ES-I3 (cell line): ENCODE results near the gene PREB.
A peak's percentile ranks its signal among the peaks of the same experiment; 100 is the strongest.

ENCODE experiments used
- H3K36me3 ChIP-seq: 2 replicates; pipeline ENCODE4 v1.6.1; 2013; ENCODE audit warnings: mild to moderate bottlenecking, low read length, control low read depth, moderate library complexity; ENCODE audit not compliant: insufficient read depth
- H3K4me1 ChIP-seq: 2 replicates; pipeline ENCODE4 v1.6.1; 2013; ENCODE audit warnings: mild to moderate bottlenecking, control low read depth, low read length; ENCODE audit not compliant: insufficient read depth
- H3K9ac ChIP-seq: 2 replicates; pipeline ENCODE4 v1.6.1; 2013; ENCODE audit warnings: low read depth, mild to moderate bottlenecking, low read length, moderate library complexity
- H3K9me3 ChIP-seq: 2 replicates; pipeline ENCODE4 v1.6.1; 2013; ENCODE audit warnings: mild to moderate bottlenecking, low read length, moderate library complexity; ENCODE audit not compliant: control insufficient read depth, insufficient read depth

The PREB gene

DNA sequence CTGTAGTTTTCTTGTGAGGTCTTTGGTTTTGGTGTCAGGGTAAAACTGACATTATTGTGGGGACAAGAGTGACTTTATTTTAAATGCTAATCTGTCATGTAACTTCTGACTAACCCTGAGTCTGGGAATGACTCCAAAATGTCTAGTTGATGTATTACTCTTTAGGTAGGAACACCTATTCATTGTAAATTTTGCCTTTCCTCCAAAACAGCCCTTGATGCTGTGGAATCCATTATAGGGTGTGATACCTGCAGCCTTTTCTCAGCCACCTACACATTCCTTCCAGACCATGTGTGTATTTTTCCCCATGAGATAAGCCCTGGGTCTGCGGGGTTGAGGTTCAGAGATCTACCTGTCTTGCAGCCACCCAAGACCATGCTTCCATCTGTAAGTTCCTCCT, 8.8 kb upstream of the PREB start:
- H3K9me3 ChIP-seq: no peaks in the 10 kb centered on the region
- no peaks in the 10 kb centered on the region for H3K4me1 ChIP-seq
- no peak overlapping the region for H3K9ac ChIP-seq
- H3K36me3 ChIP-seq: no peaks in the 10 kb centered on the region

DNA sequence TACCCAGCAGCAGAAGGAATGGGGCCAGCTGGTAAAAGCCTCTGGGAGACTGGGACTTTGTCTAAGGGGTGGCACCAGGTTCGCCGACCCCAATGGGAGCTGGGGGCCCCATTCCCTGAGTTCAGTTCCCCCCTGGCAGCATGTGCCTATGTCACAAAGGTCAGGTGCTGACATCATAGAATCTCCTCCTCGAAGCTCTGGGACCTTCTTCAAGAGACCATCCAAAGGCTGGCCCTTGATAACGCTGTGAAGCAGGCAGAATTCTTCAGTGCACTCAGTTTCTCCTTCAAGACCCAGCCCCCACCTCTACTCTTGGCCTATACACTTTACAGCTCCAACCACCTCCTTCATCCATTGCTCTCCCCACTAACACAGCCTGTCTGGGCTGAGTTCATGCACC, 4.9 kb upstream of the PREB start, which contains the start of gene PRR30:
TSS of gene PRR30 (minus strand) at position 101 of the 400 bp plus-strand sequence. CDS start 1,081 bp downstream, outside the sequence.
- Histone ChIP-seq H3K36me3 (no peaks in the 10 kb centered on the region), H3K9ac (no peak within 1 kb of the TSS), H3K9me3 (no peaks in the 10 kb centered on the region), H3K4me1 (no peaks in the 10 kb centered on the region)

DNA sequence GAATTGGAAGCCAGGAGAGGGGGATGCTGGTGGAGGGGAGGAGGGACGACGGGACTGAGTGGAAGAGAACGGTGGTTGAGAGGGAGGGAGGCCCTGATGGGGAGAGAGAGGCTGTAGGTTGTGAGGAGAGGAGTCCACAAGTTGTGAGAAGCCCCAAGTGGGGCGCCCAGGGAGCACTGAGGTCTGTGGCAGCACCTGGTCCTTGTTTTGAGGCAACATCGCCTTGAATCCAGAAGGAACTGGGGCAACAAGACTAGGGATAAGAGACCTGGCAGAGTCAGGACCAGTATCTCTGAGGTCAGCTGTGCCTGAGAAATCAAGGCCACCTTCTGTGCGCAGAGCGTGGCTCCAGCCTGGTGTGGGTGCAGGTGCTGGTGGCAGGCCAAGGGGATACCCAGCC, 3.7 kb upstream of the PREB start:
- Histone ChIP-seq H3K9ac (no peak overlapping the region), H3K4me1 (peaks cover 6% of the 10 kb centered on the region; the same call in 1 of the 2 replicates), H3K36me3 (no peaks in the 10 kb centered on the region), H3K9me3 (no peaks in the 10 kb centered on the region)

DNA sequence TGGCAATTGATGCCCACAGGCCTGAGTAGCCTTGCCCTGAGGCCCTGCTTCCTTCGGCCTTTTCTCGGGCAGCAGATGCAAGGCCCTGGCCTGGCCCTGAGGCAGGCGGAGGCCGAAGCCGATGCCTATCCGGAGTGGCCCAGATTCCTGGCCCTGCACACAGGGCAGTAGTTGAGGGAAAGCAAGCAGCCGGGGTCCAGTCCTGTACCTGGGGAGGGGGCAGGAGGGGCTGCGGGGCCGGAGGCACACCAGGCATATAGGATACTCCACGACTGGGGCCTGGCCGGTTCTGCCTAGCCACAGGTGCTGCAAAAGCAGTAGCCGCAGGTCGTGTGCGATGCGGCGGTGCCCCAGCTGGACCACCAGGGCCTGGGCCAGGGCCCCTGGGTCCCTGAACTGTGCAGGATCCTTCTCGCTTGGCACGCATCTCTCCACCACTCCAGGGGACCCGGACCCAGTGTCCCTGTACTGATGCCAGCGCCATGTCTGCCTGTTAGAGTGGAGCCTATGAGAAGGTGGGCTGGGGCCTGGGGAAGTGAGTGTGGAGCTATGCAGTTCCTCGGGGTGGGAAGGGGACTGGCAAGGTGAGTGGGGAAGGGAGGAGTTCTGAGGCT, 3.0 kb upstream of the PREB start:
- H3K9me3 ChIP-seq: no peaks in the 10 kb centered on the region
- no peak overlapping the region for H3K9ac ChIP-seq
- H3K4me1 ChIP-seq: peaks cover 6% of the 10 kb centered on the region; the same call in 1 of the 2 replicates
- H3K36me3 ChIP-seq: peaks cover 2% of the 10 kb centered on the region

DNA sequence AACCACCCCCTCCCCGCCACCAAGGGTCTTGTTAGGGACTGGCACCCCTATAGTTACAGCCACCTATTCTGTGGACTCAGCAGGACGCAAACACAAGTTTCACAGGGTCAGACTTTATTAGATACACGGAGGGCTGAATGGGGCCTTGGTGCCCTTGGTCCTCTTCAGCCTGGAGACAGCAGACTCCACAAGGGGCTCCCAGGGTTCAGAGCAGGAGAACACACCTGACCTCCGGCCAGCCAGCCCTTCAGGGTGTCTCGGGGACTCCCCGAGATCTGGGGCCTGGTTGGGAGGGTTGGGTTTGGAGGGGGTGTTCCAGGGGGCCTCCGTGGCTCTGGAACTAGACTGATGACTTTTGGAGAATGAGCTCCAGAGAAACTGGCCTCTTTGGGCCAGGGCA, 2.3 kb upstream of the PREB start:
- Histone ChIP-seq H3K36me3 (peaks cover 7% of the 10 kb centered on the region), H3K9ac (no peak overlapping the region), H3K4me1 (peaks cover 6% of the 10 kb centered on the region; the same call in 1 of the 2 replicates), H3K9me3 (no peaks in the 10 kb centered on the region)

DNA sequence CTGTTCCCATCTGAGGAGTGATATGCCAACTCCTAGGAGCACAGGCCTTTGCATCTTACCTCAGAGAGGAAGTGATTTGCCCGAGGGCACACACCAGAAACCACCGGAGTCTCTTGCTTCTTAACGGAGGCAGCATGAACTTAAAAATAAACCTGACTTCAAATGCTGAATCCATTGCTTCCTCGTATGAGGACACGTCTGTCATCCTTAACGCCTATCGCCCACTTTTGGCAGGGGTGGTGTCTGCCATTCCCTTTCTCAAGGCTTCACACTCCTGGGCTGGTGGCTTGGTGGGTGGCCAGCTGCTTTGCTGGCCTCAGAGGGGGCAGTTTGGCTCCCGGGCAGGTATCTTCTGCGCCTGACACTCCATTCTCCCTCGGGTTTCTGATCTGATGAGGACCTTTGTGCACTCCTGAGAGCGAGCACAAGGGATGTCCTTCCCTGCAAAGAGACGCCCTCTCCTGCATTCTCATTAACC, 1.1 kb upstream of the PREB start:
- Histone ChIP-seq H3K9ac (no peak overlapping the region), H3K4me1 (peaks cover 6% of the 10 kb centered on the region; the same call in 1 of the 2 replicates), H3K9me3 (no peaks in the 10 kb centered on the region), H3K36me3 (peaks cover 8% of the 10 kb centered on the region)

DNA sequence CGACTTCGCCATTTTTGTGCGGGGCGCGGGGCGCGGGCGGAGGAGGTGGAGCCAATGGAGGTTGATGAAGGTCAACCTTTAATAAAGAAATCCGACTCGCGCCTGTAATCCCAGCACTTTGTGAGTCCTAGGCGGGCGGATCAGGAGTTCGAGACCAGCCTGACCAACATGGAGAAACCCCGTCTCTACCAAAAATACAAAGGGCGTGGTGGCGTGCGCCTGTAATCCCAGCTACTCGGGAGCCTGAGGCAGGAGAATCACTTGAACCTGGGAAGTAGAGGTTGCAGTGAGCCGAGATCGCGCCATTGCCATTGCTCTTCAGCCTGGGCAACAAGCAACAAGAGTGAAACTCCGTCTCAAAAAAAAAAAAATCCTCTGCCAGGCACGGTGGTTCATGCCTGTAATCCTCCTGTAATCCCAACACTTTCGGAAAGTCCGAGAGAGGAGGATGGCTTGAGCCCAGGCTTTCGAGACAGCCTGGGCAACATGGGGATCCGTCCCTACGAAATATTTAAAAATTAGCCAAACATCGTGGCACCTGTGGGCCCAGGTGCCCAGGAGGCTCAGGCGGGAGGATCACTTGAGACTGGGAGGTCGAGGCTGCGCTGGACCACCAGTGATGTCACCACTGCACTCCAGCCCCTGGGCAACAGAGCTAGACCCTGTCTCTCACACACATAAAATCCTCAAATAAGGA, 493 bp upstream of the PREB start:
- Histone ChIP-seq H3K9me3 (no peaks in the 10 kb centered on the region), H3K36me3 (peaks cover 8% of the 10 kb centered on the region), H3K4me1 (peaks cover 6% of the 10 kb centered on the region; the same call in 1 of the 2 replicates), H3K9ac (peak overlapping the region; percentile 96; the same call in 1 of the 2 replicates)

DNA sequence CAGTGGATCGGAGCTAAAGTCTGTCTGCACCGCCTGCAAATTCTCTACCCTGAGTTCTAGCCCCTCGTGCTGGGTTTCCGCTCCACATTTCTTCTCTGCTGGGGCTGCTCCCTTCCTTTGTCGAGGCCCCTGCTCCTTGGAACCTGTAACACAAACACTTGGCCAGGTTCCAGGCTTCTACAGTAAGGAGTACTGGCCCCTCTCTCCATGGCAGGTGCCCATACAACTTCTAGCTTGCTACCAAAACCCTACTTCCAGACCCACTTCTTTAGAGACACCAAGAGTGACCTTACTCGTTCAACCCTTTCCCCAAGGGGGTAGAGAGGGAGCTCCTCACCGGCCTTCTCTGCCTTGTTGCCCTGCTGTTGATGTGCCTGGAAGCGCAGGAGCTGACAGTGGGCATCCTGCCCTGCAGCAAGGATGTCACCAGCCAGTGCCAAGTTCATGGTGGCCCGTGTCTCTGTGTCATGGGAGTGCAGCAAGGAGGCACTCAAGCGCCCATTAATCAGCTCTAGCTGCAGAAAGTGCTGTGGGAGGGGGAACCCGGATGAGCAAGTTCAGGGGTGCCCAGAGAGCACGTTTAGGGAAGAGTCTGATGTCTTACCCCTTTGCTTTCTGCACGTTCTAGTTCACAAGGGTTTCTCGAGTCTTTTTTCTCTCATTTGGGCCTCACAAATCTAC, 1.1 kb downstream of the PREB start:
- H3K9me3 ChIP-seq: no peaks in the 10 kb centered on the region
- H3K9ac ChIP-seq: peak overlapping the region; percentile 96
- H3K36me3 ChIP-seq: peaks cover 8% of the 10 kb centered on the region

DNA sequence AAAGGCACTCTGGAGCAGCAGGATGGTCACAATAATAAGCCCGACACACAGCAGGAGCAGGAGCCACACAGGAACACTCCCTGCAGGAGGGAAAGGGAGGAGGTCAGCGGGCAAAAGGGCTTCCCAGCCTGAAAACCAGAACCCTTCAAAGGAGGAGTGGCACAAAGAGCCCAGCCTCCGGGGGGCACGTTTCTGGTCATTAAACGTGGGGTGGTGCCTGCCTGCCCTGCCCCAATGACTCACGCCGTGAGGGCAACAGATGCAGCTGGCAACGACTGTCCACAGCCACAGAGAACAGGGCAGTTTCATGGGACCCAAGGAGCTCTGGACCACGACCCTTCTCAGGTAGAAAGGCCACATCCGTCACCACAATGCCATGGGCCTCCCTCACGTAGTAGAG, 3.0 kb downstream of the PREB start:
- Histone ChIP-seq H3K4me1 (peaks cover 6% of the 10 kb centered on the region; the same call in 1 of the 2 replicates), H3K9me3 (no peaks in the 10 kb centered on the region), H3K9ac (no peak overlapping the region), H3K36me3 (peaks cover 8% of the 10 kb centered on the region)

More for the DNA sequence above, 1.1 kb downstream of the PREB start:
- peaks cover 6% of the 10 kb centered on the region; the same call in 1 of the 2 replicates for H3K4me1 ChIP-seq

DNA sequence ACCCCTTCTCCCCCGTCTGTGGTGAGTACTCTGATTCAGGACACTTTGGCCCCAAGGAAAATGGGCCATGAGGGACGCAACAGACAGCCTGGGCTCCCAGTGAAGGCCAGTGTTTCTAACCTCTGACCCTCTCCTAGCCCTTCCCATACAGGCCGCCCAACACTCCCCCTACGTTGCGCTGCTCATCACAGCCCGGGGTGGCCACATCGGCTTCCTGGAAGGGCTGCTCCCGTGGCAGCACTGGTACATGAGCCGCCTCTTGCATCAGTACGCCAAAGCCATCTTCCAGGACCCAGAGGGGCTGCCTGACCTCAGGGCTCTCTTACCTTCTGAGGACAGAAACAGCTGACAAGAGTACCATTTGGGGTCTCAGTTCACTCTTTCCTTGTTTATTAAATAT, 4.0 kb downstream of the PREB start:
- Histone ChIP-seq H3K9me3 (no peaks in the 10 kb centered on the region), H3K9ac (no peak overlapping the region), H3K36me3 (peaks cover 8% of the 10 kb centered on the region), H3K4me1 (peaks cover 6% of the 10 kb centered on the region; the same call in 1 of the 2 replicates)

DNA sequence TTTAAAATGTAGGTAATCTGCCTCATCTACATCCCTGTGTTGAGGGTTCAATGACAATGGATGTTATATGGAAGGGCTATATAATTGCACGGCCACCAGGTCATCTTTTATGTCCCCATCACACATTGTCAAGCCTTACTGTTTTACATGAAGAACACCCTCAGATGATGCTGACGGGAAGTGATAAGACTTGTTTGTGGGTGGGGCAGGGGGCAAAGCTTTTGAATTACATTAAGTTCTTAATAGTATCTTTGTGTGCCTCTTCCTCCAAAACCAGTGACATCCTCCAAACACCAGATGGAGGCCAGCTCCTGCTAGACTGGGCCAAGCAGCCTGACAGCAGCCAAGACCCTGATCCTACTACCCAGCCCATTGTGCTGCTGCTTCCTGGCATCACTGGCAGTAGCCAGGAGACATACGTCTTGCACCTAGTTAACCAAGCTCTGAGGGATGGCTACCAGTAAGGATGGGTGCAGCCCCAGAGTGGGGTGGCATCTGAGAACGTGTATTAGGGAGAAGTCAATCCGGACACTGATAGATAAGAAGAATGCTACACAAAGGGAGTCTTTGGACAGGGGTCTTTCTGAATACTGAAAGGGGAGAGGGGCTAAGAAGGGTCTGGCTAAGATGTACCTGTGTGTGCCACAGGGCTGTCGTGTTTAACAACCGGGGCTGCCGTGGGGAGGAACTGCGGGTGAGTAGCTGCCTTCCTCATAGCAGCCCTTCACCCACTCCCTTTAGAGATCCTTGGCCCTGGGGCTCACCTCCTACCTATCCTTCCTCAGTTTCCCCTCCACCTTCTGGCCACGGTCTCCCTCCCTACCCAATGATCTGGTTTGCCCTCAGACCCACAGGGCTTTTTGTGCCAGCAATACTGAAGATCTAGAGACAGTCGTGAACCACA, 5.5 kb downstream of the PREB start:
- H3K9me3 ChIP-seq: no peaks in the 10 kb centered on the region
- H3K9ac ChIP-seq: no peak overlapping the region
- peaks cover 8% of the 10 kb centered on the region for H3K36me3 ChIP-seq
- H3K4me1 ChIP-seq: peaks cover 10% of the 10 kb centered on the region; the same call in 1 of the 2 replicates

DNA sequence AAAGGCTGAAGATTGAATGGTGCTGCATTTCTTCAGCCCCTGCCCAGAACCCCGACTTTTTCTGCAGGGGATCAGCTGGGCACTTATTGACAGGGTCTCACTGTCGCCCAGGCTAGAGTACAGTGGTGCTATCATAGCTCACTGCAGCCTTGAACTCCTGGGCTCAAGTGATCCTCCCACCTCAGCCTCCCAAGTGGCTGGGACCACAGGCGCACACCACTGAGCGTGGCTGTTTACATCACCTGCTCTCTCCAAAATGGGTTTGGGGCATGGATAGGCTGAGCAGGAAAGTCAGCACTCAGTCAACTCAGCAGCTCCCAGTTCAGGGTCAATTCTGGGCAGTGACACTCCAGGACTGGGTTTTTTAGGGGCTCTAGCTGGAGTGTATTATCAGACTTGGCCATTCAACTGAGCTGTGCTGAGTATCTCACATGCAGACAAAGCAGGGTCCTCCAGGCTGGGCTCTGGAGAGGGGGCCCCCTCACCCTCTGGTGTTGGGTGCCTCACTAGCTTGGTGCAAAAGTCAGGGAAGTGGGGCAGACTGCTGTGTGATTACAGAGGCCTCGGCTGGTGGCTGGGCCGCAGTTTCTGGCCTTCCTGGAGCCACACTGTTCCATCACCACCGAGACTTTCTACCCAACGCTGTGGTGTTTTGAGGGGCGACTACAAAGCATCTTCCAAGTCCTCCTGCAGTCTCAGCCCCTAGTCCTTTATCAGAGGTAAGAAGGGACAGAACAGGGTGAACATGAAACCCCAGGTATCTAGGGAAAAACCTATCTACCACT, 6.4 kb downstream of the PREB start:
- Histone ChIP-seq H3K36me3 (peaks cover 8% of the 10 kb centered on the region), H3K9ac (no peak overlapping the region), H3K9me3 (no peaks in the 10 kb centered on the region), H3K4me1 (peaks cover 7% of the 10 kb centered on the region; the same call in 1 of the 2 replicates)

DNA sequence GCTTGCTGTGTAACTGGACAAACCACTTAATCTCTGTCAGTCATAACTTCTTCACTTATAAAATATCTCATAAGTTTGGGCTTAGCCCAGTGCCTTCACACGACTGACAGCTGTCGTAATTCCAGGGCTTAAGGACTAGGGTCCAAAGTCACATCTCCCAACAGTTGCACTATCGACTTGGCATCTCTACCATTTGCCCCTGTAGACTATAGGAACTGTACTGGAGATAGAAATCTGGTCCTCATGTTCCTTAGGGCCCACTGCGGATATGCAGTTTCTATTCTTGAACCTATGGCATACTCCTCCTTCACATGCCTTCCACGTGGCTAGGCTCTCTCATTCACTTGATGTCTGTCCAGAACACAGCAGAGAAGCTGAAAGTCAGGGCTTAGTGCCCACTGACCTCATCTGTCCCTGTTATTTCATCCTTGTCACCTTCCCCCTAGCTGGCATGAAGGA, 8.2 kb downstream of the PREB start:
- no peak overlapping the region for H3K9ac ChIP-seq
- peaks cover 10% of the 10 kb centered on the region; the same call in 1 of the 2 replicates for H3K4me1 ChIP-seq
- no peaks in the 10 kb centered on the region for H3K9me3 ChIP-seq
- H3K36me3 ChIP-seq: no peaks in the 10 kb centered on the region
